ENCODE measurements around the gene NR5A1.

NR5A1 gene

GRCh38 chr9:124513376-124513994 lies 6.3 kb upstream of the NR5A1 start:
- DNase-seq: no peak

GRCh38 chr9:124512806-124513204 lies 5.6 kb upstream of the NR5A1 start:
- no peak for DNase-seq

GRCh38 chr9:124511891-124512805 lies 4.9 kb upstream of the NR5A1 start:
- no peak for DNase-seq

- DNase-seq: no peak
These were observed 4.2 kb upstream of the NR5A1 start for GRCh38 chr9:124511426-124511840.

GRCh38 chr9:124510650-124511425 lies 3.6 kb upstream of the NR5A1 start:
- DNase-seq: no peak

- no peak for DNase-seq
These were observed 753 bp upstream of the NR5A1 start for GRCh38 chr9:124507880-124508423.

GRCh38 chr9:124506433-124506832 lies 766 bp downstream of the NR5A1 start:
- no peak for DNase-seq

GRCh38 chr9:124505901-124506346 lies 1.3 kb downstream of the NR5A1 start:
- DNase-seq: no peak

- DNase-seq: no peak
These were observed 1.9 kb downstream of the NR5A1 start for GRCh38 chr9:124505006-124505900.

GRCh38 chr9:124504530-124505005 lies 2.6 kb downstream of the NR5A1 start:
- DNase-seq: no peak

GRCh38 chr9:124503713-124504529 lies 3.3 kb downstream of the NR5A1 start:
- no peak for DNase-seq

- no peak for DNase-seq
These were observed 4.2 kb downstream of the NR5A1 start for GRCh38 chr9:124502711-124503702.

GRCh38 chr9:124501771-124502320 lies 5.4 kb downstream of the NR5A1 start:
- DNase-seq: no peak

GRCh38 chr9:124500796-124501611 lies 6.2 kb downstream of the NR5A1 start:
- DNase-seq: no peak

- DNase-seq: no peak
These were observed 7.0 kb downstream of the NR5A1 start for GRCh38 chr9:124500028-124500795.

- no peak for DNase-seq
These were observed 8.0 kb downstream of the NR5A1 start for GRCh38 chr9:124499216-124499615.

- DNase-seq: no peak
These were observed 8.6 kb downstream of the NR5A1 start for GRCh38 chr9:124498499-124499146.

Data from effector CD4-positive, alpha-beta T cell (primary cell).